Stimulated activated CD8-positive, alpha-beta memory T cell treated with anti-CD3 and anti-CD28 coated beads, Interleukin-15, amount 100 ng/mL, for 1 hour (primary cell): ENCODE results near the gene DYRK1B.

Experiments
- DNase-seq: peaks from one replicate; pipeline ENCODE4 v3.0.0-alpha.2; 2020; ENCODE audit warnings: low read depth

The DYRK1B gene

DNA sequence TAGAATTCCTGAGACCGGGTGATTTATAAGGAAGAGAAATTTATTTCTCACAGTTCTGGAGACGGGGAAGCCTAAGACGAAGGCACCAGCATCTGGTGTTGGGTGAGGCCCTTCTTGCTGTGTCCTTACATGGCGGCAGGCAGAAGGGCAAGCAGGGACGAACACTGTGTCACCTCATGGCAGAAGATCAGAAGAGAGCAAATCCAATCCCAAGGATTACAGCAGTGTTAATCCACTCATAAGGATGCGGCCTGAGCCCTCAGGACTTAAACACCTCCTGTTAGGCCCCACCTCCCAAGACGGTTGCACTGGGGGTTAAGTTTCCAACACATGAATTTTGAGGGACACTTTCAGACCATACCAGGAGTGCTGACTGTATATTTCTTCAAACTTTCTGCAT is 18.9 kb upstream of the DYRK1B start:
- no peak for DNase-seq

DNA sequence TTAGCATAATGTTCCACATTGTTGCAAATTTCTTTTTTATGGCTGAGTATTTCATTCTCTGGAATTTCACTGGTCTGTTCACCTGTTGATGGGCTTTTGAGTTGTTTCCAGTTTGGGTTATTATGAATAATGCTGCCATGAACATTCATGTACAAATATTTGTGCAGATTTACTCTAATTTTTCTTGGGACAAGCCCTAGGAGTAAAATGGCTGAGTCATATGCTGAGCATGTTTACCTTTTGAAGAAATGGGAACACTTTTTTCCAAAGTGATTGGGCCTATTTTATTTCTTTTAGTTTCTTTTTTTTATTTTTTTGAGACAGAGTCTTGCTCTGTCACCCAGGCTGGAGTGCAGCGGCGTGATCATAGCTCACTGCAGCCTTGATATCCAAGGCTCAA is 16.9 kb upstream of the DYRK1B start:
- DNase-seq, result no peak

DNA sequence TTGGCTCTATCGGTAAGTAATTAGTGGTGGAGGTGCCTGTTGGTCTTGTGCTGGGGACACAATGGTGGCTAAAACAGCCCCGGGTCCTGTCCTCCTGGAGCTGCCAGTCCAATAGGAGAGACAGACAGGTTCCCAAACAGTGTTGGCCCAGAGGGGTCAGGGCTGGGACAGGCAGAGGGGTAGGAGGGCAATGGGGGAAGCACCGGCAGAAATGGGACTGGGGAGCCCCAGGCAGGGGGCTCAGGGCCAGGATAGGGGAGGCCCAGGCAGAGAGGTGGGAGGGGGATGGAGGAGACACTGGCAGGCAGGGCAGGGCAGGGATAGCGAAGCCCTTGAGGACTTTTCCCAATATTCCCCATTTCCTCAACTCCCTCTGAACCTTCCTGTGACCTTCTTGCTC is 14.4 kb upstream of the DYRK1B start:
- no peak for DNase-seq

GRCh38 chr19:39847525-39847924 is 13.6 kb upstream of the DYRK1B start:
- DNase-seq, result no peak

DNA sequence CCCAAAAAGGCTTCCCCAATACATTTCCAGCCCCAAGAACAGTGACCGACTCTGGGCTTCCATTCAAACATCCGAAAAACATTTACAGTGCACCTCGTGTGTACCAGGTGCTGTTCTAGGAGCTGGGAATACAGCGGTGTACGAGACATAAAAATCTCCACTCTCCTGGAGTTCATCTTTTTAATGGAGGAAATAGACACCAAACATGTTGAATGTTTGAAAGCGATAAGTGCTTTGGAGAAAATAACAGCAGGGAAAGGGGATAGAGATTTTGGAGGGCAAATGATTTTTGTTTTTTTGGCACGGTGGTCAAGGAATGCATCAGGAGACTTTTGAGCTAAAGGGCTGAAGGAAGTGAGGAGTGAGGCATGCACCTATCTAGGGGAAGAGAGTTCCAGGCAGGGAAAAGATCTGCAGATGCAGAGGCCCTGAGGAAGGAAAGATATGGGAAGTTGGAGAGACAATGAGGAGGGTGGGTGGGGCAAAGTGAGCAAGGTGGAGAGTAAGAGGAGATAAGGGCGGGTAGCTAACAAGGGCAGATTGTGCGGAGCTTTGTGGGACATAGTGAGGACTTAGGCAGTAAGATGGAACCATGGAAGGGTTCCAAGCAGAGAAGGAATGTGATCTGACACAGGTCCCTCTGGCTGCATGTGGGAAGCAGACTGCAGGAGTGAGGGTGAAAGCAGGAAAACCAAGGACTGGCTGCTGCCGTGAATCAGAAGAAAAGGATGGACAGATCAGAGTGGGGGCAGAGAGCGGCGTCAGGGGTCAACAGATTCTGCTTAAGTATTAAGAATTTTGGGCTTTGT is 12.9 kb upstream of the DYRK1B start:
- DNase-seq, result no peak

DNA sequence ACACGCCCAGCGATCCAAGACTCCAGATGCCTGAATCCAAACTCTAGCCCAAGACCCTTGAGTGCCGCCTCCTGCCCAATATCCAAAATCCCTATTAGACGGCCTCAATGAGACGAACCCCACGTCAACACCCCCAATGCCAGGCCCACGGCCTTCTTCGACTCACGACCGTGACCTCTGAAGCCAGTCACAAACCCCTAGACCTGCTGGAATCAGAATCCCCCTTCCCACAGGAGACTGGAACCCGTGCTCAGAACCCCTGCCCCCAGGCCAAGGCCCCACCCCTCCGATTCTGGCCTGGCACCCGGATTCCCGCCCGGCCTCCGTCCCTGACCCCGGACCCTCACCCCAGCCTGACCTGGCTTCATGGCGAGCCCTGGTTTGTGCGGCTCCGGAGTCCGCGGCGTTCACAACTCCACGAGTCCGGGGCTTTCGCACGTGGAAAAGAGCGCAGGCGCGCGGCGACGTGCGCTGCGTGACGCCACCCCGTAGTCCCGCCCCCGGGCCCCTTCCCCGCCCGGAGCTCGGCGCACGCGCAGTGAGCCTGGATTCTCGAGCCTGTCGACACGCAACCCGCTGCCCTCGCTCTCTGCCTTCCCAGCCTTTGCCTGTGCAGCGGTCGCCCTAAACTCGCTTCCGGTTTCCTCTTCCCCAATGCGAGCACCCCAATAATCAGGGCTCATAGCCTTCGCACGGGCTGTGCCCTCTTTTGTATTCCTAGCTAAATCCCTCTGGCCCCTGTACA is 12.1 kb upstream of the DYRK1B start, which contains the start of gene FBL:
TSS of gene FBL (minus strand) at position 447 of the 745 bp plus-strand sequence. CDS start at position 368, 79 bp downstream.
- peak; percentile 97 for DNase-seq

- no peak for DNase-seq
These were observed 11.6 kb upstream of the DYRK1B start for GRCh38 chr19:39845584-39845932.

DNA sequence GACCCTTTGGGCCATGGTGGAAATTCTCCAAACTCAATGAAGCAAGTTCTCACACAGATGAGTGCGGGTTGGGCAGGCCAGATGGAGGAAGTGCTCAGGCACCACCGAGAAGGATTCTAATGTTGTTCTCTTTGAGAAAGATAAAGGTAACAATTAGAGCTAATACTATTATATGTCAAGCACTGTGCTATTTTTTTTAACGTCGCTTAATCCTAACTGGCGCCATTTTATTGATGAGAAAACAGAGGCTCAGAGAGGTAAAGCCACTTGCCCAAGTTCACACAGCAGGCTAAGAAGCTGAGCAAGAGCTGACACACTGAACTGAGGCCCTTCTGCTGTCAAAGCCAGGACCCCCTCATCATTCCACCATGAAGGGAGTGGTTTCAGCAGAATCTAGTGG is 11.2 kb upstream of the DYRK1B start:
- DNase-seq, result no peak

DNA sequence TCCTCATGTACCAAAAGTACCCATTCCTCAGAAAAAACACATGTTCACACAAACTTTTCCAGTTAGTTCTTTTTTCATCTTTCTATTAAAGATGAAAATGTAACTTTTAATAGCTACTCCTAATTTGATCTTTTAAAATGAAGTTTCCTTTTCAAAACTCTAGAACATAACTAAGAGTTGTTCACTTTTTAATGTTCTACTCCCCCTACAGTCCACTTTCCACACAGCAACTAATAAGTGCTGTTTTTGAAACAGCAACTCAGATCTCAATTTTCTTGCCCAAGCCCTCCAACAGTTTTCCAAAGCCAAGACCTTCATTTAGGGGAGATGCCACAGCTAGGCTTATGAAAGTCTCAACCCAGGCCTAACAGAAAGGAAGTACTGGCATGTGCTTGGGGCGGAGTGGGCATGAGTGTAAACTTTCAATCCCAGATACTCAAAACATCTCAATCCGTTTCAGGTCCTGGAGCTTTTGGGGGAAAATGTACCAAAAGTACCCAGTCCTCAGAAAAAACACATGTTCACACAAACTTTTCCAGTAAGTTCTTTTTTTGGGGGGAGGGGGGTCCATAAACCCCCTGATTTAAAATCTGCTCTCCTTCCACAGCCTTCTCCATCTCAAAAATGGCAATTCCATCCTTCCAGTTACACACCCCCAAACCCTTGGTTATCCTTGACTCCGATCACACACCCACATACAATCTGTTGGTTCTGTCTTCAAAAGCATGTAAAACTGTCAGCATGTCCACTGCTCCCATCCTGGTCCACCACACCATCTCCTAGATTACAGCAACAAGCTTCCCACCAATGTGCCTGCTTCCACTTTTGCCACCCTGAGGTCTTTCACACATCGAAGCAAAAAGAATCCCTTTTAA is 10.2 kb upstream of the DYRK1B start:
- no peak for DNase-seq

GRCh38 chr19:39842693-39843435 is 8.9 kb upstream of the DYRK1B start:
- no peak for DNase-seq

- DNase-seq, result no peak
These were observed 7.1 kb upstream of the DYRK1B start for GRCh38 chr19:39841041-39841440.

DNA sequence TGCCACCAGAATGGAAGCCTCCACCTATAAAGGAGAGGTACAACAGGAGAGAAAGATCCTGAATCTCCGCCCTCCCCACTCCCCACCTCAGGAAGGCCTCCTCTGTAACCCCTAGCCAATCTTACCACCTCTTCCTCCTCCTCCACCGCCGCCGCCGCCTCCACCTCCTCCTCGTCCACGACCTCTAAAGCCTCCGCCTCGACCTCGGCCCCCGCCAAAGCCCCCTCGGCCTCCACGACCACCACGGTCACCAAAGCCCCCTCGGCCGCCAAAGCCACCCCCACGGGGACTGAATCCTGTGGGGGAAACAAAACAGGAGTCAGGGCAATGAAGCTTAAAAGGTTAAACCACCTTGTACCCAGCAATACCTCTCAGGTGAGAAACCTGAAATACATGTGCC is 6.5 kb upstream of the DYRK1B start:
- DNase-seq, result no peak

DNA sequence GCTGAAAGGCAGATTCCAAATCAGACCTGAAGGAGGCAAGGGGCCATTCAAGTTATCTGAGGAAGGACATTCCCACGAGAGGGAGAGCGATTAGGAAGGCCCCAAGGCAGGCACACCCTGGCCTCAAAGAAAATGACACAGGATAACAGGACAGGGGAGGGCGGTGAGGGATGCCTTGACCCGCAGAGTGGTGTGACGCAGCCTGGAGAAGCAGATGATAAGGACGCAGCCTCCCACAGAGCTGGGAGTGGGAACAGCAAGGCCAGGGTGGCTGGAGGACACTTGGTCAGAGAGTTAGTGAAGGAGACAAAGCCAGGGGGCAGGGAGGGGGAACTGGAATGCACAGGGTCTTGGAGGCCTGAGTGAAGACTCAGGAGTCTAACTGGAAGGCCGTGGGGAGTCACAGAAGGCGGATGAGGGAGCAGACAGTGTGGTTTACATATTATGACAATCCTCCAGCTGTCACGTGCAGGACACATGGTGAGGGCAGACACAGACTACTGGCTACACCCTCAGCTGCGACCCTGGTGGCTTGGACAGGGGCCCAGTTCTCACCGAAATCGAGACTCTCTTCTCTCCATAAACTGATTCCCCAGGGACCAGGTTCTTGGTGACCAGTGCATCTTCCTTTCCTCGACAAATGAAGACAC is 5.8 kb upstream of the DYRK1B start:
- DNase-seq, result no peak

GRCh38 chr19:39838569-39838968 is 4.6 kb upstream of the DYRK1B start:
- DNase-seq, result no peak

- DNase-seq, result no peak
These were observed 4.0 kb upstream of the DYRK1B start for GRCh38 chr19:39837978-39838377.

- DNase-seq, result no peak
These were observed 402 bp upstream of the DYRK1B start for GRCh38 chr19:39834287-39834841.

GRCh38 chr19:39833160-39833463 is 850 bp downstream of the DYRK1B start:
- no peak for DNase-seq

DNA sequence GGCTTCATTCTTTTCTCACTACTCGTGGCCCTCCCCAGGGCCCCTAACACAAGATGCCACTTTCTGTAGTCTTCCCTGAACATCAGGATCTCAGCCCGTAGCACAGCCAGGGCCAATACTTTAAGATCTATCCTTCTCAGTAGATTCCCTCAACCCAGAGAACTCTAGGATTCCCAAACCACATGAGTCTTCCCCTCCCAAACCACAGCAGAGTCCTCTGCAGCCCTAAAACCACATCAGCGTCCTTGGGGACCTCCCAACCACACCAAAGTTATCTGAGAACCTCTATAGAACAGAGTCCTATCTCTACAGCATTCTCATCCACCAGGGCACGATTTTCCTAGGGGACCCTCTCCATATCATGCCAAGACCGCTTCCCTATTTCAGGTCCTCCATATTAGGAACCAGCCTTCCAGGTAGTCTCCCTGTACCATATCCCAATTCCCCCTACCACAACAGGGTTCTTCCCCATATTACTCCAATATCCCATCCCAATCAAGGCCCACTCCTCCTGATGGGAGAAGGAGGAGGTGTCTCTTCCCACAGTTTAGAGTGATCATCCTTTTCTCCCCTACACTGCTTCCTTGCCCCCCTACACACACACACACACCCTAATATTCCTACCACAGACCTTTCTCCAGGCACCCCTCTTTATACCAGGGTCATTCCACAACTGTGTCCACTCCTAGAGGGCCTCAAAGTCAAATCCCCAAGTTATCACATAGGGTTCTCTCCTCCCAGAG is 1.4 kb downstream of the DYRK1B start:
- DNase-seq, result no peak

DNA sequence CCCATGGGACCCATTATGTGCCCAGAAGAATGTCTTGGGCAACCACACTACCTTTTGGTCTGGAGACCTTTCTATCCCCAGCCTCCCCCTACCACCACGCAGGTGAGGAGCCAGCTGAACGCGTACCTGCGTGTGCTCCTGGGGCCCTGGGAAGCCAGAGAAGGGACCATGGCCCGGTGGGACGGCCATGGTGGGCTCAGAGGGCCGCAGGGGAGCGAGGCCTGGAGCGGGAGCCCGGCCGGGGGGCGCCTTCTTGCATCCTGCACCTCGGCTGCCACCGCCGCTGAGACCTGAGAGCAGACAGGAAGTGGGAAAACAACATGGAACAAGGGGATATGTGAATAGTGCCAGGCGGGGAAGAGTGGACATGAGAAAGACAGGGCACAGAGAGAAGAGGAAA is 2.3 kb downstream of the DYRK1B start:
- DNase-seq, result no peak

- no peak for DNase-seq
These were observed 3.1 kb downstream of the DYRK1B start for GRCh38 chr19:39830847-39831246.

GRCh38 chr19:39830406-39830805 is 3.6 kb downstream of the DYRK1B start:
- no peak for DNase-seq
